CD4-positive, alpha-beta T cell treated with Interleukin-21 for 1 hour (primary cell): ENCODE measurements around the gene GPR157.

Experiments used
- DNase-seq: peaks from one replicate; pipeline ENCODE4 v3.0.0-alpha.2; 2020

The GPR157 gene

GRCh38 chr1:9059891-9060744 is 68.8 kb downstream of the GPR157 start:
- DNase-seq: no peak

GRCh38 chr1:9058465-9058864 is 70.4 kb downstream of the GPR157 start:
- no peak for DNase-seq

- no peak for DNase-seq
Observed at GRCh38 chr1:9057851-9058250, 71.1 kb downstream of the GPR157 start.

DNA sequence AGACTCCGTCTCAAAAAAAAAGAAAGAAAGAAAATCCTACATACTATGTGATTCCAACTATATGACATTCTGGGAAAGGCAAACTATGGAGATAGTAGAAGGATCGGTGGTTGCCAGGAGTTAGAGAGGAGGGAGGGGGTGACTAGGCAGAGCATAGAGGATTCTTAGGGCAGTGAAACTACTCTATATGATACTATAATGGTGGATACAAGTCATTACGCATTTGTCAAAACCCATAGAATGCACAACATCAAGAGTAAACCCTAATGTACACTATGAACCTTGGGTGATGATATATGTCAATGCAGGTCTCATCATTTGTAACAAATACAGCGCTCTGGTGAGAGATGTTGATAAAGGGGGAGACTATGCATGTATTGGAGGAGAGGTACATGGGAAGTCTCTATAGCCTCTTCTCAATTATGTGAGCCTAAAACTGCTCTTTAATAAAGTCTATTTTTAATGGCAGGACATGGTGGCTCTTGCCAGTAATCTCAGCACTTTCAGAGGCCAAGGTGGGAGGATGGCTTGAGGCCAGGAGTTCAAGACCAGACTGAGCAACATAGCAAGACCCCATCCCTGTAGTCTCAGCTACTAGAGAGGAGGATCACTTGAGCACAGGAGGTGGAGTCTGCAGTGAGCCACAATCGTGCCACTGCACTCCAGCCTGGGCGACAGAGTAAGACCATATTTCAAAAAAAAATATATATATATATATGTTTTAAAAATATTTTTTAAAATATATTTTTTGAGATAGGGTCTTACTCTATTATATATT is 76.4 kb downstream of the GPR157 start:
- no peak for DNase-seq

- DNase-seq: no peak
Observed at GRCh38 chr1:9051379-9051778, 77.5 kb downstream of the GPR157 start.

DNA sequence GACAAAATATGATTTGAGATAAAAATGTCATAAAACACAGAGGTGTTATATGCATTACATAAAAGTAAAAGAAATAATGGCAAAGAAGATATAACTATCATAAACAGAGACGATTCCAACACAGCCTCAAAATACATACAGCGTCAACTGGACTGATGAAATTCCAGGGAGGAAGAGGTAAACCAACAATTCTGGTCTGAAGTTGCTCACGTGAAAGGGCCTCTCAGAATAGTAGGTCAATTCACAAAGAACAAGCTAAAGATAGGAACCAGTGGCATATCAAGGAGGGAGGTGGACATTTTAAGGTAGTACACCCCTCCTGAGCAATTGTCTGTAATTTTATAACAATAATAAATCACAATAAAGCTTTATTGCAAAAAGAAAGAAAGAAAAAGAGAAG is 78.1 kb downstream of the GPR157 start:
- no peak for DNase-seq
